Spleen (tissue), 11 donors: ENCODE data around the gene GPRC5D. TPM values are rescaled to one million over a fixed set of nuclear protein-coding genes. Genes with fewer than 3 reads are reported as not detected.

Source experiments
- DNase-seq: peaks from one replicate; pipeline ENCODE4 v3.0.0-alpha.2; 2020
- H3K27ac ChIP-seq, 8 donors: fragments of 200-600 bp; sonication (generic) in 7 of 8; 1 replicate in 4 of 8; 2 replicates in 4 of 8; pipeline versions ENCODE4 v1.5.0 to v1.8.0; 2016 to 2021; ENCODE audit warnings: inconsistent platforms in 4 of 8, mild to moderate bottlenecking in 4 of 8, moderate library complexity in 1 of 8
- H3K27me3 ChIP-seq, 7 donors: fragments of 200-600 bp; sonication (generic) in 6 of 7; replicated peaks in 1 of 7; 1 replicate in 4 of 7; 2 replicates in 3 of 7; pipeline versions ENCODE4 v1.5.0 to v1.8.0; 2016 to 2021; ENCODE audit warnings: inconsistent platforms in 3 of 7, mild to moderate bottlenecking in 1 of 7
- H3K36me3 ChIP-seq, 6 donors: fragments of 200-600 bp; sonication (generic) in 5 of 6; 1 replicate in 4 of 6; 2 replicates in 2 of 6; pipeline versions ENCODE4 v1.5.0 to v1.8.0; 2016 to 2021; ENCODE audit warnings: inconsistent platforms in 2 of 6
- H3K4me1 ChIP-seq, 6 donors: fragments of 200-600 bp; sonication (generic) in 5 of 6; 1 replicate in 3 of 6; 2 replicates in 3 of 6; pipeline versions ENCODE4 v1.5.0 to v1.8.0; 2016 to 2021; ENCODE audit warnings: inconsistent platforms in 3 of 6
- H3K4me3 ChIP-seq, 8 donors: fragments of 200-600 bp; sonication (generic) in 7 of 8; 1 replicate in 4 of 8; 2 replicates in 4 of 8; pipeline versions ENCODE4 v1.5.0 to v1.8.0; 2016 to 2021; ENCODE audit warnings: inconsistent platforms in 4 of 8, mild to moderate bottlenecking in 4 of 8, moderate library complexity in 2 of 8
- H3K9me3 ChIP-seq, 8 donors: fragments of 200-600 bp; sonication (generic) in 7 of 8; 1 replicate in 4 of 8; 2 replicates in 4 of 8; pipeline versions ENCODE4 v1.5.0 to v1.8.0; 2016 to 2021; ENCODE audit warnings: inconsistent platforms in 4 of 8
- CTCF ChIP-seq, 11 experiments: fragments of 200-600 bp in 7 of 11; fragments of 450-650 bp in 4 of 11; sonication (generic) in 4 of 11; IDR thresholded peaks in 8 of 11; conservative IDR thresholded peaks in 3 of 11; 1 replicate in 7 of 11; 2 replicates in 4 of 11; pipeline versions ENCODE4 v1.4.0 to v1.8.0; 2016 to 2021; ENCODE audit warnings: antibody characterized with exemption in 11 of 11, inconsistent platforms in 4 of 11, mild to moderate bottlenecking in 1 of 11
- POLR2A ChIP-seq, 3 donors: fragments of 450-650 bp; IDR thresholded peaks; one replicate each; pipeline ENCODE4 v1.5.1; 2017; ENCODE audit warnings: antibody characterized with exemption in 3 of 3, mild to moderate bottlenecking in 1 of 3
- POLR2AphosphoS5 ChIP-seq, 3 donors: sonication (generic); formaldehyde crosslinking; IDR thresholded peaks; one replicate each; pipeline ENCODE4 v1.5.1; 2017; ENCODE audit warnings: antibody characterized with exemption in 3 of 3
- WGBS, 5 donors: extraction: QIAGEN DNeasy Blood & Tissue Kit in 3 of 5; methylation state at CpG; one replicate each; pipeline versions ENCODE4 v1.1.5 to v1.1.7; 2013 to 2018; 5-methylcytosine and 5-hydroxymethylcytosine counted together
- intact Hi-C: fragments of 100-400 bp; cut with DNase I; formaldehyde crosslinking; loops from one replicate; pipeline ENCODE4 v1.15.0; 2023; ENCODE audit warnings: low total_unique reads
- polyA plus RNA-seq, 3 donors: library from polyadenylated mRNA; stranded (reverse); fragments of 200-250 nt; gene quantifications; one replicate each; pipeline ENCODE4 v1.2.1, GENCODE V29; 2013
- total RNA-seq, 7 donors: library from RNA; depleted of rRNA in 3 of 7; stranded (reverse); fragments of >200 nt in 3 of 7; fragmentation: NEBNext Ultra II Directional in 4 of 7; extraction: Animal tissue kit (Norgen Biotek cat#: 25700) in 4 of 7; gene quantifications; one replicate each; pipeline versions ENCODE4 v1.1.0 to v1.2.1, GENCODE V29; 2016 to 2021
- donor health status: healthy with polysubstance abuse.
- donor health status: DM: no; HTN: no; CAD: no; lungs with moderate emphysema.
- donor health status: DM: no; HTN: no; CAD: no.
- donor health status: Bipolar disorder and iron deficiency.
- donor health status: healthy.
- donor health status: DM: no; HTN: no; CAD: no.
- donor health status: DM: yes; HTN: yes; CAD: no.

The GPRC5D gene
- total and polyA plus RNA-seq, 10 donors = 0.23 to 1.4 (median 0.41) TPM; not detected in 5

DNA sequence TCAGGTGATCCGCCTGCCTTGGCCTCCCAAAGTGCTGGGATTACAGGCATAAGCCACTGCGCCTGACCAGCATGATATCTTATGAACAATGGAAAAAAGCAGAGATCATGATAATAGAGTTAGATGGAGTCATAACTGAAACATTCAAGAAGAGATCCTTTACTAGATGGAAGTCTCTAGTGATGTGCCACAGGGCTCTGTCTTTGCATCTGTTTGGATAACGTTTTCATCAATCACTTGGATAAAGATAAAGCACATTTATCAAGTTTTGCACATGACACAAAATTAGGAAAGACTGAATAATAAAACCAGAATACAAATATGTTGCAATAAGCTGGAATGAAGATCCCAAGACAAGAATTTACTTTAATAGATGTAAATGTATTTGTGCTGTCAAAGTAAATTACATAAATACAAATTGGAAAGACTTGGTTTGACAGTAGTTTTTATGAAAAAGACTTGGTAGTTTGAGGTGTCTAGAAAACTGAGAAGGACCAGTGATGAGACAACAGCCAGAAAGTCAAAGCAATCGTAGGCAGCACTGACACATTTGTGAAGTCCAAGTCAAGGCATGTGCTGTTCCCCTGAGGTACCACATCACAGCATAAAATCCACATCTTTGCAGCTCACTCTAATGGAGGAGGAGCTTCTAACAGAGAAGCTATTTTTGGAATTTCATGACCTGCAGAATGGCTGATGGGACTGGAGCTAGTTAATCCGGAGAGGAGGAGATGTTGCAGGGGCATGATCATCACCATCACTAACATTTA is 32.1 kb downstream of the GPRC5D start:
- intact Hi-C loops = loop anchor here (5.0 kb wide), 1 partner anchor 297 kb away; no protein-coding TSS in a partner anchor
- Histone ChIP-seq H3K4me1 (peaks cover 5 to 19% (median 15%) of the 10 kb centered on the region in 6 donors), H3K4me3 (no peak overlapping the region), H3K9me3 (no peaks in the 10 kb centered on the region), H3K27ac (no peak overlapping the region), H3K36me3 (no peaks in the 10 kb centered on the region), H3K27me3 (peaks cover 0 to 7% (median 0%) of the 10 kb centered on the region in 7 donors)
- 83 to 94% (median 87%) methylated on average over 5 of the region's 5 CpGs for WGBS, 5 donors
- TF ChIP-seq POLR2AphosphoS5 (IDR thresholded peaks at IDR 0.05) (no peak), POLR2A (IDR thresholded peaks at IDR 0.05) (no peak), CTCF (IDR thresholded peaks at IDR 0.05 in 8 of 11, conservative IDR thresholded peaks at IDR 0.05 in 3 of 11) (no peak)
- DNase-seq = no peak

DNA sequence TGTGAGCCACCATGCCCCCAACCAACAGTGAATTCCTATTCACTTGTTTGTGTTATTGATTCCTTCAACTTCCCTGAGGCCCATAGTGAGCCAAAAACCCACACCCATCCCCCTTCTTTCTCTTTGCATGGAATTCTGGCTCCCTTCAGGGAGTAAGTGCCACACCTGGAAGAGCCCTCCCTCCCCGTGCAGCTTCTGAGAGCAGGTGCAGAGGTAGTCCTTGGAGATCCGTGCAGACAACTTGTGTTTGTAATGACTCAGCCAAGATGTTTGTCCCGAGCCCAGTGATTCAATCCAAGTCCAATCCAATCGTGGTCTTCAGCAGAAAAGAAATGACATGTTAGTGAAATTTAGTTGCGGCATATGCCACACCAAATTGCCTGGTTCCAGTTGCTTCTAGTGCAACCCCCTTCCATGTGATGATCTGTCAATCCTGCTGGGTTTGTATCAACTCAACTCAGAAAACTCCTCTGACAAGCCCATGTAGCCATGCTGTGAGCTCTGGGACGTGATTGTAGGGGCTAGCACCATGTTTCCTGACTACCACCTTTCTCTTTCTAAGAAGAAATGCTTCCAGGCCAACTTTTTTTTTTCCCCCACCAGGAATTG is 33.1 kb downstream of the GPRC5D start:
- WGBS, 5 donors = 62 to 85% (median 76%) methylated on average over 6 of the region's 6 CpGs
- Histone ChIP-seq H3K27ac (no peak overlapping the region), H3K27me3 (peaks cover 0 to 7% (median 0%) of the 10 kb centered on the region in 7 donors)

DNA sequence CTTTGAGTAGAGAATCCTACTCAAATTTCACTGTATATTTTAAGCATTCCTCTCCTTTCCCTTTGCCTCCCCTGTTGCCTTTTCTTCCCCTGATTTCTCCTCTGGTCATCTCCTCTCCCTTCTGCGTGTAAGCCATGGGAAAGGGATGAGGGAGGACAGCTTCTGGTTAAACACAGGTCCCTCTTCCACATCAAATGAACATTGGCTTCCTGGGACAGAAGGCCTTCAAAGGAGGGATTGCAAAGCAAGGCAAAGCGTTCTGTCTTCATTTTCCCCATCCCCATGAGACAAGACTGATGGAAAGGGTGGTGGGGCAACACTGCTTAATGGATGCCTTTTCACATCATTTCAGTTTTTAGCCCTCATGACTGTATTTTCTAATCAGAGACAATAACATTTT is 34.5 kb downstream of the GPRC5D start:
- no peak overlapping the region for H3K4me3 ChIP-seq
- 77 to 98% (median 94%) methylated on average over 2 of the region's 2 CpGs for WGBS, 5 donors
- H3K4me1 ChIP-seq = peaks cover 5 to 19% (median 15%) of the 10 kb centered on the region in 6 donors
- TF ChIP-seq POLR2AphosphoS5 (IDR thresholded peaks at IDR 0.05) (no peak), POLR2A (IDR thresholded peaks at IDR 0.05) (no peak), CTCF (IDR thresholded peaks at IDR 0.05 in 8 of 11, conservative IDR thresholded peaks at IDR 0.05 in 3 of 11) (no peak)
- H3K27ac ChIP-seq = peak overlapping the region in 3 of 8 donors; percentile 42 to 72 (median 71)
- peaks cover 0 to 7% (median 0%) of the 10 kb centered on the region in 7 donors for H3K27me3 ChIP-seq
- intact Hi-C loops = loop anchor here (5.0 kb wide), 1 partner anchor 300 kb away; no protein-coding TSS in a partner anchor
- no peaks in the 10 kb centered on the region for H3K36me3 ChIP-seq
- DNase-seq = no peak
- no peaks in the 10 kb centered on the region for H3K9me3 ChIP-seq

More for the DNA sequence above, 33.1 kb downstream of the GPRC5D start:
- DNase-seq = no peak
- no peak overlapping the region for H3K4me3 ChIP-seq
- H3K9me3 ChIP-seq = no peaks in the 10 kb centered on the region
- TF ChIP-seq POLR2AphosphoS5 (IDR thresholded peaks at IDR 0.05) = no peak
- no peak for TF ChIP-seq POLR2A (IDR thresholded peaks at IDR 0.05)
- no peak for TF ChIP-seq CTCF (IDR thresholded peaks at IDR 0.05 in 8 of 11, conservative IDR thresholded peaks at IDR 0.05 in 3 of 11)
- intact Hi-C loops = loop anchor here (5.0 kb wide), 1 partner anchor 298 kb away; no protein-coding TSS in a partner anchor
- H3K4me1 ChIP-seq = peaks cover 5 to 19% (median 15%) of the 10 kb centered on the region in 6 donors
- H3K36me3 ChIP-seq = no peaks in the 10 kb centered on the region
